Transverse colon (tissue), 4 donors: ENCODE data around the gene GRM4. TPM values are rescaled to one million over a fixed set of nuclear protein-coding genes. Genes with fewer than 3 reads are reported as not detected.

Experiments used
- DNase-seq: peaks from one replicate; pipeline ENCODE4 v3.0.0-alpha.2; 2019
- H3K27ac ChIP-seq, 4 donors: fragments of 200-600 bp; sonication (generic); 2 replicates each; pipeline ENCODE4 v1.5.1; 2016 to 2018; ENCODE audit warnings: inconsistent platforms in 4 of 4
- H3K27me3 ChIP-seq: fragments of 200-600 bp; sonication (generic); 2 replicates; pipeline ENCODE4 v1.5.1; 2017; ENCODE audit warnings: inconsistent platforms
- H3K36me3 ChIP-seq, 4 donors: fragments of 200-600 bp; sonication (generic); 2 replicates each; pipeline ENCODE4 v1.5.1; 2017 to 2019; ENCODE audit warnings: inconsistent platforms in 4 of 4
- H3K4me1 ChIP-seq, 4 donors: fragments of 200-600 bp; sonication (generic); 2 replicates each; pipeline ENCODE4 v1.5.1; 2017 to 2020; ENCODE audit warnings: inconsistent platforms in 4 of 4
- H3K4me3 ChIP-seq, 4 donors: fragments of 200-600 bp; sonication (generic); 1 replicate in 1 of 4; 2 replicates in 3 of 4; pipeline versions ENCODE4 v1.5.1 to v1.6.1; 2017 to 2019; ENCODE audit warnings: inconsistent platforms in 4 of 4
- H3K9me3 ChIP-seq, 2 donors: fragments of 200-600 bp; sonication (generic); 2 replicates each; pipeline ENCODE4 v1.5.1; 2017 to 2019; ENCODE audit warnings: inconsistent platforms in 2 of 2
- EP300 ChIP-seq: sonication (generic); formaldehyde crosslinking; IDR thresholded peaks from one replicate; pipeline ENCODE4 v1.6.1; 2017; ENCODE audit warnings: antibody characterized with exemption, low read depth
- POLR2A ChIP-seq: fragments of 450-650 bp; IDR thresholded peaks from one replicate; pipeline ENCODE4 v1.6.1; 2016; ENCODE audit warnings: antibody characterized with exemption, mild to moderate bottlenecking, moderate library complexity
- POLR2AphosphoS5 ChIP-seq, 3 donors: sonication (generic); formaldehyde crosslinking; IDR thresholded peaks; one replicate each; pipeline ENCODE4 v1.6.1; 2016; ENCODE audit warnings: antibody characterized with exemption in 3 of 3
- WGBS, 2 donors: methylation state at CpG; one replicate each; pipeline ENCODE4 v1.1.5; 2018; ENCODE audit warnings: low coverage in 1 of 2; 5-methylcytosine and 5-hydroxymethylcytosine counted together
- in situ Hi-C, 4 donors: fragments of 200-750 bp; cut with MboI; loops; one replicate each; pipeline versions ENCODE4 v1.15.0 to v1.15.1; 2017; ENCODE audit warnings: low sequenced_read_pairs in 3 of 4, low pct_ligation_motif_present in 1 of 4, low pct_unique_long_range_greater_than_20kb in 1 of 4
- intact Hi-C: fragments of 100-400 bp; cut with DNase I; formaldehyde crosslinking; loops from one replicate; pipeline ENCODE4 v1.15.1; 2023; ENCODE audit warnings: low total_unique reads
- total RNA-seq, 4 donors: library from RNA; depleted of rRNA; stranded (reverse); fragments of >200 nt; gene quantifications; one replicate each; pipeline ENCODE4 v1.1.0, GENCODE V29; 2016
- TF ChIP-seq, protein P1 (sequence below), 5 experiments: fragments of 200-600 bp in 3 of 5; fragments of 450-650 bp in 2 of 5; sonication (generic) in 3 of 5; IDR thresholded peaks; 1 replicate in 2 of 5; 2 replicates in 3 of 5; pipeline ENCODE4 v1.5.1; 2016 to 2017; ENCODE audit warnings: antibody characterized with exemption in 5 of 5, inconsistent platforms in 3 of 5, mild to moderate bottlenecking in 2 of 5, moderate library complexity in 1 of 5

Gene GRM4
- total RNA-seq, 4 donors from 2014 or later = not detected

DNA sequence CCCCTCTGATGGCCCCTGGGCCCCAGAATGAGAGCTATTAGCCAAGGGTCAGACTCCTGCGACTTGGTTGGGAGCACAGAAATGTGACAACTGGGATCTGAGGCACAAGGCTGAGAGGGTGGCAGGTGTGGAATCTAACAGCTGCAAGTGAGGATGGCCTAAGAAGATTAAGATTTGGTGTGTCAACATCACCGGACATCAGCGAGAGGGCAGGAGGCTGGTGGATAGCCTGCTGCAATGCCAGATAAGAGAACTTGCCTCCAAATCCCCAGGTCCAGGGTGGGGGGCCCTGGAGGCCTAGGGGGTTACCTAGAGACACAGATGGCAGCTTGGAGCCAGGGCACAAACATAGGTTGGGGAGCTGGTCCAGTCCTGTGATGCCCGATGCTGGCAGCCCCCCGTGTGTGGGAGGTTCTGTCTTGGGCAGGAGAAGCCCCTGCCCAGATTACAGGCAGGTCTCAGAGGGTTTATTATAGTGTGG, 155.8 kb downstream of the GRM4 start:
- intact Hi-C loops (no loop called here), in situ Hi-C loops (no loop called here)
- no peak for DNase-seq
- TF ChIP-seq POLR2AphosphoS5 (IDR thresholded peaks at IDR 0.05) = no peak
- TF ChIP-seq, protein P1, sequence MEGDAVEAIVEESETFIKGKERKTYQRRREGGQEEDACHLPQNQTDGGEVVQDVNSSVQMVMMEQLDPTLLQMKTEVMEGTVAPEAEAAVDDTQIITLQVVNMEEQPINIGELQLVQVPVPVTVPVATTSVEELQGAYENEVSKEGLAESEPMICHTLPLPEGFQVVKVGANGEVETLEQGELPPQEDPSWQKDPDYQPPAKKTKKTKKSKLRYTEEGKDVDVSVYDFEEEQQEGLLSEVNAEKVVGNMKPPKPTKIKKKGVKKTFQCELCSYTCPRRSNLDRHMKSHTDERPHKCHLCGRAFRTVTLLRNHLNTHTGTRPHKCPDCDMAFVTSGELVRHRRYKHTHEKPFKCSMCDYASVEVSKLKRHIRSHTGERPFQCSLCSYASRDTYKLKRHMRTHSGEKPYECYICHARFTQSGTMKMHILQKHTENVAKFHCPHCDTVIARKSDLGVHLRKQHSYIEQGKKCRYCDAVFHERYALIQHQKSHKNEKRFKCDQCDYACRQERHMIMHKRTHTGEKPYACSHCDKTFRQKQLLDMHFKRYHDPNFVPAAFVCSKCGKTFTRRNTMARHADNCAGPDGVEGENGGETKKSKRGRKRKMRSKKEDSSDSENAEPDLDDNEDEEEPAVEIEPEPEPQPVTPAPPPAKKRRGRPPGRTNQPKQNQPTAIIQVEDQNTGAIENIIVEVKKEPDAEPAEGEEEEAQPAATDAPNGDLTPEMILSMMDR (IDR thresholded peaks at IDR 0.05) = no peak
- TF ChIP-seq POLR2A = no peak
- TF ChIP-seq EP300 = no peak
- H3K9me3 ChIP-seq = no peaks in the 10 kb centered on the region
- no peak overlapping the region for H3K4me3 ChIP-seq
- H3K36me3 ChIP-seq = no peaks in the 10 kb centered on the region
- peaks cover 0 to 21% (median 15%) of the 10 kb centered on the region in 4 donors for H3K4me1 ChIP-seq
- no peaks in the 10 kb centered on the region for H3K27me3 ChIP-seq
- 51% methylated on average over 5 of the region's 5 CpGs; no CpG with 5 or more reads in 1 of the 2 donors for WGBS, 2 donors
- no peak overlapping the region for H3K27ac ChIP-seq

GRCh38 chr6:33989016-33989854, 156.7 kb downstream of the GRM4 start:
- no peak for DNase-seq
- TF ChIP-seq POLR2A (no peak), POLR2AphosphoS5 (IDR thresholded peaks at IDR 0.05) (no peak), EP300 (no peak)
- TF ChIP-seq, protein P1 (IDR thresholded peaks at IDR 0.05) = no peak
- Histone ChIP-seq H3K27ac (no peak overlapping the region), H3K36me3 (no peaks in the 10 kb centered on the region), H3K4me3 (no peak overlapping the region), H3K4me1 (peaks cover 0 to 14% (median 11%) of the 10 kb centered on the region in 4 donors), H3K27me3 (no peaks in the 10 kb centered on the region), H3K9me3 (no peaks in the 10 kb centered on the region)
- in situ Hi-C loops (no loop called here), intact Hi-C loops (no loop called here)
- WGBS, 2 donors = 75% methylated on average over 13 of the region's 13 CpGs; no CpG with 5 or more reads in 1 of the 2 donors

DNA sequence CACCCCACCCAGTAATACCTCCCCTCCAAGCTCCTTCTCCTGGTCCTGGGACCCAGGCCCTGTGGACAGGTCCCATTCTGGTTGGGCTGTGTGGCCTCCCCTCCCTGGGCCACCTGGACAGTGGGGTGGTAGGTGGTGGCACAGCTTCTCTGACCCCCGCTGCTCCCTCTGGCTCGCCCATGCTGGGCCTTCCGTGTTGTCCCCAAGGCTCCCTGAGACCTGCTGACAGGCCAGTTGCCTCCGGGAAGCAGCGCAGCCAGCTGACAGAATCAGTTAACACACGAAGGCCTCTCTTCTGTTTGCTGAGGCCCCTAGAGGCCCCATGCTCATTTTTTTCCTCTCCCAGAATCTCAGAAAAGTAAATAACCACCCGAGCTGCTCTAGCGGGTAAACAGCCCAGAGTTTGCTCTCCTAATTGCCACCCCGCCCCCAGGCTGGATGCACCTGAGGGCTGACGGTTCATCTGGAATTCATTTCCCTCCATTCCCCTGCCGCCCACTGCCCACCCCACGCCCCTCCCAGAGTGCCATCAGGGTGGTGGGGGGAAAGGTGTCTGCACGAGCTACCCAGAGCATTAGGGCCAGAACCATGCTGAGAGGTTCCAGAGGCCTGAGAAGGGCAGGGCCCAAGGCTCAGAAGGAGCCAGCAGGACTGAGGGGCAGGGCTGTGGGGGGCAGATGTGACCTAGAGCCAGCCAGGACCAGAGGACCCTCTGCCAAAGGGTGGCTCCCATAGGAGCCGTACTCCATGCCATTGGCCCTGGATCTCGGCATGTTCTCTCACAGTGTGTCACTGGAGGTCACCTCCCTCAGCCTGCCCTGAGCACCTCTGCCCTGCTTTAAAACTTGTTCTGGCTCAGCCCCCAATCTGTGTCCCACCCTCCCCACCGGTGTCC, 157.5 kb downstream of the GRM4 start:
- DNase-seq = peak; percentile 55
- H3K9me3 ChIP-seq = no peaks in the 10 kb centered on the region
- H3K4me1 ChIP-seq = peaks cover 0 to 14% (median 11%) of the 10 kb centered on the region in 4 donors
- peak overlapping the region; percentile 54 to 68 (median 60) for H3K27ac ChIP-seq
- 43% methylated on average over 16 of the region's 16 CpGs; no CpG with 5 or more reads in 1 of the 2 donors for WGBS, 2 donors
- H3K4me3 ChIP-seq = no peak overlapping the region
- TF ChIP-seq, protein P1 (IDR thresholded peaks at IDR 0.05) = no peak
- TF ChIP-seq POLR2A = no peak
- H3K36me3 ChIP-seq = no peaks in the 10 kb centered on the region
- H3K27me3 ChIP-seq = no peaks in the 10 kb centered on the region
- intact Hi-C loops = no loop called here
- in situ Hi-C loops = no loop called here

DNA sequence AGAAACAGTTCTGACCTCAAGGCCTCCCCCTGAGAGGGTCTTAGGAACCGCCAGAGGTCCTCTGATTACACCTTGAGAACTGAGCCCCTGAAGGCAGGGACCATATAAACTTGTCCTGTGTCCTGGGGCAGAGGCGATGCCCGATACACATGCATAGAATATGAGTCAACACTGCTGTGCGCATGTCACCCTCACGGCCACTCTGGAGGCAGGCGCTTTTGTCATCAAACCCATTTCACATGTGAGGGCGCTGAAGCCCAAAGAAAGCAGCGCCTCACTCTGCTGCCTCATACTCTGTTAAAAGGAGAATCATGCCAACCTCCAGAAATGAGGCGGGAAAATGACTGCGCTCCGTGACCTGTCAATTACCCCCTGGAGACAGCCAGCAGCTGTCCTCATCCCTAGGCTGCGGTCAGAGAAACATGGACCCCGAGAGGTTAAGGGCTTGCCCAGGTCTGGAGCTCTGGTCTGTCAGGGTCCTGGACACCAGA, 158.3 kb downstream of the GRM4 start:
- H3K36me3 ChIP-seq = no peaks in the 10 kb centered on the region
- TF ChIP-seq EP300 (no peak), POLR2A (no peak)
- in situ Hi-C loops (no loop called here), intact Hi-C loops (no loop called here)
- H3K9me3 ChIP-seq = no peaks in the 10 kb centered on the region
- peak; percentile 51 for DNase-seq
- no peaks in the 10 kb centered on the region for H3K27me3 ChIP-seq
- no peak overlapping the region for H3K4me3 ChIP-seq
- peaks cover 0 to 17% (median 15%) of the 10 kb centered on the region in 4 donors for H3K4me1 ChIP-seq
- 63% methylated on average over 13 of the region's 13 CpGs; no CpG with 5 or more reads in 1 of the 2 donors for WGBS, 2 donors
- H3K27ac ChIP-seq = peak overlapping the region; percentile 54 to 68 (median 60)
